PFSK-1 (cell line): ENCODE measurements around the gene RNF113B.

ENCODE experiments used
- FOXP2 ChIP-seq: optimal IDR thresholded peaks from 2 replicates; pipeline ENCODE3; 2011; ENCODE audit warnings: borderline replicate concordance, control low read depth, inconsistent platforms; ENCODE audit not compliant: insufficient read depth; ENCODE audit errors: extremely low read length, extremely low read depth
- POLR2AphosphoS5 ChIP-seq: IDR thresholded peaks from 2 replicates; pipeline ENCODE4 v1.6.1; 2012; ENCODE audit warnings: low read depth, mild to moderate bottlenecking, control low read depth, low read length, moderate library complexity
- SIN3A ChIP-seq: IDR thresholded peaks from 2 replicates; pipeline ENCODE4 v1.6.1; 2012; ENCODE audit warnings: mild to moderate bottlenecking, low read length, moderate library complexity, borderline replicate concordance; ENCODE audit not compliant: insufficient read depth
- TAF1 ChIP-seq: IDR thresholded peaks from 2 replicates; pipeline ENCODE4 v1.6.1; 2012; ENCODE audit warnings: low read length, control low read depth, borderline replicate concordance; ENCODE audit not compliant: insufficient read depth
- TF ChIP-seq, protein P1 (sequence below), 2 experiments: IDR thresholded peaks; 2 replicates each; pipeline versions ENCODE4 v1.6.1 to v1.8.0; 2011 to 2012; ENCODE audit warnings: low read depth in 2 of 2, low read length in 2 of 2, control low read depth in 1 of 2, inconsistent platforms in 1 of 2, mild to moderate bottlenecking in 1 of 2, moderate library complexity in 1 of 2; ENCODE audit not compliant: insufficient read depth in 1 of 2

- TF ChIP-seq POLR2AphosphoS5 (no peak), TAF1 (no peak), SIN3A (no peak), FOXP2 (no peak)
- TF ChIP-seq, protein P1, sequence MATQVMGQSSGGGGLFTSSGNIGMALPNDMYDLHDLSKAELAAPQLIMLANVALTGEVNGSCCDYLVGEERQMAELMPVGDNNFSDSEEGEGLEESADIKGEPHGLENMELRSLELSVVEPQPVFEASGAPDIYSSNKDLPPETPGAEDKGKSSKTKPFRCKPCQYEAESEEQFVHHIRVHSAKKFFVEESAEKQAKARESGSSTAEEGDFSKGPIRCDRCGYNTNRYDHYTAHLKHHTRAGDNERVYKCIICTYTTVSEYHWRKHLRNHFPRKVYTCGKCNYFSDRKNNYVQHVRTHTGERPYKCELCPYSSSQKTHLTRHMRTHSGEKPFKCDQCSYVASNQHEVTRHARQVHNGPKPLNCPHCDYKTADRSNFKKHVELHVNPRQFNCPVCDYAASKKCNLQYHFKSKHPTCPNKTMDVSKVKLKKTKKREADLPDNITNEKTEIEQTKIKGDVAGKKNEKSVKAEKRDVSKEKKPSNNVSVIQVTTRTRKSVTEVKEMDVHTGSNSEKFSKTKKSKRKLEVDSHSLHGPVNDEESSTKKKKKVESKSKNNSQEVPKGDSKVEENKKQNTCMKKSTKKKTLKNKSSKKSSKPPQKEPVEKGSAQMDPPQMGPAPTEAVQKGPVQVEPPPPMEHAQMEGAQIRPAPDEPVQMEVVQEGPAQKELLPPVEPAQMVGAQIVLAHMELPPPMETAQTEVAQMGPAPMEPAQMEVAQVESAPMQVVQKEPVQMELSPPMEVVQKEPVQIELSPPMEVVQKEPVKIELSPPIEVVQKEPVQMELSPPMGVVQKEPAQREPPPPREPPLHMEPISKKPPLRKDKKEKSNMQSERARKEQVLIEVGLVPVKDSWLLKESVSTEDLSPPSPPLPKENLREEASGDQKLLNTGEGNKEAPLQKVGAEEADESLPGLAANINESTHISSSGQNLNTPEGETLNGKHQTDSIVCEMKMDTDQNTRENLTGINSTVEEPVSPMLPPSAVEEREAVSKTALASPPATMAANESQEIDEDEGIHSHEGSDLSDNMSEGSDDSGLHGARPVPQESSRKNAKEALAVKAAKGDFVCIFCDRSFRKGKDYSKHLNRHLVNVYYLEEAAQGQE (IDR thresholded peaks at IDR 0.05; ENCODE audit: insufficient read depth in 1 of 2, low read depth in 2 of 2, low read length in 2 of 2): no peak
These were observed 35.7 kb upstream of the RNF113B start for GRCh38 chr13:98212763-98213162.
